ENCODE data around the gene PAH.

DNA sequence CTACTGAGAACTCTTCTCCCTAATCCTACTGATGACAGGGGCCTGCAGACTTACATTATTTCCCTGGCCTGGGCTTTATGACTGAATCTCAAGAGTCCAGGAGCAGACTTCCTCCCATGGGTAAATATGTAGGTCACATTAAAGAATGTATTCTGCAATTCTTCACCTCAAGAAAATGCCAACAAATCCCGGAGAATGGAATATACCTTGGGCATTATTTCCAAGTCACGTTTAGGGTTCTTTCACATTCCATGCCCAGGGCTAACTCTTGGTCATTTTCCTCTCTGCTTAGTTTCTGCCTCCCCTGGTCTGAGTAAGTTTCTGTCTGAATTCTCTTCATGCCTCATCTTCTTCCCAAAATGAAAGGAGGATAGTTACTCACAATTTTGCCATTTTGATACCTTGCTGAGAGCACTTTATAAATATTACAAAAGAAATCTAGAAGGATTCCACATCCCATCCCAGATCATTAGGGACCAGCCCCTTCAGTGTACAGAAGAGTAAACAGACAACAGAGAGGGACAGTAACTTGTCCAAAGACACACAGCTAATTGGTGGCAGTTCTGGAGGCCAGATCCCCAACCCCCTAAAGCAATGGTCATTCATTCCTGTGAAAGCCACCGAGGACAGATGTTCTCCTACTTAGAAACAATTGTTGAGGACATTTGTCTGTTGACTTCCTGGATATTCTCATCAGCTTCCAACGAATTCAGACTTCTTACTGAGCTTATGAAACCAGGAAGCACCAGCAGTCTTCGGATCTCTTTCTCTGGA, 605 bp downstream of the PAH start:
- no peak for TF ChIP-seq POLR2A (IDR thresholded peaks at IDR 0.05)
- TF ChIP-seq, protein P1, sequence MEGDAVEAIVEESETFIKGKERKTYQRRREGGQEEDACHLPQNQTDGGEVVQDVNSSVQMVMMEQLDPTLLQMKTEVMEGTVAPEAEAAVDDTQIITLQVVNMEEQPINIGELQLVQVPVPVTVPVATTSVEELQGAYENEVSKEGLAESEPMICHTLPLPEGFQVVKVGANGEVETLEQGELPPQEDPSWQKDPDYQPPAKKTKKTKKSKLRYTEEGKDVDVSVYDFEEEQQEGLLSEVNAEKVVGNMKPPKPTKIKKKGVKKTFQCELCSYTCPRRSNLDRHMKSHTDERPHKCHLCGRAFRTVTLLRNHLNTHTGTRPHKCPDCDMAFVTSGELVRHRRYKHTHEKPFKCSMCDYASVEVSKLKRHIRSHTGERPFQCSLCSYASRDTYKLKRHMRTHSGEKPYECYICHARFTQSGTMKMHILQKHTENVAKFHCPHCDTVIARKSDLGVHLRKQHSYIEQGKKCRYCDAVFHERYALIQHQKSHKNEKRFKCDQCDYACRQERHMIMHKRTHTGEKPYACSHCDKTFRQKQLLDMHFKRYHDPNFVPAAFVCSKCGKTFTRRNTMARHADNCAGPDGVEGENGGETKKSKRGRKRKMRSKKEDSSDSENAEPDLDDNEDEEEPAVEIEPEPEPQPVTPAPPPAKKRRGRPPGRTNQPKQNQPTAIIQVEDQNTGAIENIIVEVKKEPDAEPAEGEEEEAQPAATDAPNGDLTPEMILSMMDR (IDR thresholded peaks at IDR 0.05): no peak

All from adrenal gland (tissue), 5 donors.